Stimulated activated naive CD8-positive, alpha-beta T cell treated with anti-CD3 and anti-CD28 coated beads, Interleukin-15, amount 100 ng/mL, for 72 hours (primary cell): ENCODE results near the gene SRXN1.

ENCODE experiments used
- ATAC-seq: fragments of 150-1000 bp; cut with Tn5 transposase; 2 replicates; pipeline ENCODE4 v1.10.0; 2021; ENCODE audit warnings: mild to moderate bottlenecking, moderate library complexity
- DNase-seq, 2 donors: peaks; one replicate each; pipeline ENCODE4 v3.0.0; 2021 to 2022
- H3K27ac Mint-ChIP-seq, 2 donors: one replicate each; pipeline ENCODE4 v1.8.0; 2022; ENCODE audit warnings: mild to moderate bottlenecking in 2 of 2, mixed read lengths in 2 of 2, moderate library complexity in 2 of 2
- H3K27me3 Mint-ChIP-seq: one replicate; pipeline ENCODE4 v1.8.0; 2022; ENCODE audit warnings: mixed read lengths
- H3K4me1 Mint-ChIP-seq: one replicate; pipeline ENCODE4 v1.8.0; 2022; ENCODE audit warnings: mild to moderate bottlenecking, mixed read lengths
- H3K4me3 Mint-ChIP-seq, 2 donors: one replicate each; pipeline ENCODE4 v1.8.0; 2022; ENCODE audit warnings: mild to moderate bottlenecking in 2 of 2, mixed read lengths in 2 of 2, moderate library complexity in 1 of 2
- H3K9me3 Mint-ChIP-seq, 2 donors: one replicate each; pipeline ENCODE4 v1.8.0; 2022; ENCODE audit warnings: mixed read lengths in 2 of 2

The SRXN1 gene

GRCh38 chr20:635028-635892, 17.7 kb downstream of the SRXN1 start:
- Mint-ChIP-seq H3K9me3 (no peaks in the 10 kb centered on the region), H3K4me3 (no peak overlapping the region), H3K27ac (no peak overlapping the region), H3K4me1 (no peaks in the 10 kb centered on the region), H3K27me3 (peaks cover 8% of the 10 kb centered on the region)
- DNase-seq (no peak), ATAC-seq (no peak)

GRCh38 chr20:634148-634925, 18.7 kb downstream of the SRXN1 start:
- H3K27me3 Mint-ChIP-seq: peaks cover 8% of the 10 kb centered on the region
- no peak for DNase-seq
- no peak overlapping the region for H3K27ac Mint-ChIP-seq
- H3K4me1 Mint-ChIP-seq: no peaks in the 10 kb centered on the region
- no peaks in the 10 kb centered on the region for H3K9me3 Mint-ChIP-seq
- H3K4me3 Mint-ChIP-seq: no peak overlapping the region
- ATAC-seq: no peak

GRCh38 chr20:631101-631500, 21.9 kb downstream of the SRXN1 start:
- DNase-seq (no peak), ATAC-seq (no peak)
- Mint-ChIP-seq H3K4me1 (no peaks in the 10 kb centered on the region), H3K4me3 (no peak overlapping the region), H3K9me3 (no peaks in the 10 kb centered on the region), H3K27me3 (no peaks in the 10 kb centered on the region), H3K27ac (no peak overlapping the region)

- Mint-ChIP-seq H3K27ac (no peak overlapping the region), H3K4me3 (no peak overlapping the region), H3K9me3 (no peaks in the 10 kb centered on the region), H3K27me3 (peaks cover 18% of the 10 kb centered on the region), H3K4me1 (no peaks in the 10 kb centered on the region)
- DNase-seq (no peak), ATAC-seq (no peak)
Observed at GRCh38 chr20:626579-626978, 26.4 kb downstream of the SRXN1 start.

GRCh38 chr20:625360-625932, 27.6 kb downstream of the SRXN1 start:
- no peak overlapping the region for H3K4me3 Mint-ChIP-seq
- H3K27me3 Mint-ChIP-seq: peaks cover 30% of the 10 kb centered on the region
- no peaks in the 10 kb centered on the region for H3K9me3 Mint-ChIP-seq
- DNase-seq (no peak), ATAC-seq (no peak)
- H3K4me1 Mint-ChIP-seq: no peaks in the 10 kb centered on the region
- no peak overlapping the region for H3K27ac Mint-ChIP-seq

- H3K27ac Mint-ChIP-seq: no peak overlapping the region
- peaks cover 43% of the 10 kb centered on the region for H3K27me3 Mint-ChIP-seq
- no peak overlapping the region for H3K4me3 Mint-ChIP-seq
- no peaks in the 10 kb centered on the region for H3K9me3 Mint-ChIP-seq
- DNase-seq (no peak), ATAC-seq (no peak)
- H3K4me1 Mint-ChIP-seq: no peaks in the 10 kb centered on the region
Observed at GRCh38 chr20:623704-624103, 29.3 kb downstream of the SRXN1 start.

GRCh38 chr20:623021-623420, 30.0 kb downstream of the SRXN1 start:
- Mint-ChIP-seq H3K27me3 (peaks cover 50% of the 10 kb centered on the region), H3K4me1 (no peaks in the 10 kb centered on the region), H3K4me3 (no peak overlapping the region), H3K27ac (no peak overlapping the region), H3K9me3 (peaks cover 2 to 4% of the 10 kb centered on the region in 2 donors)
- DNase-seq (no peak), ATAC-seq (no peak)

GRCh38 chr20:622161-622560, 30.8 kb downstream of the SRXN1 start:
- Mint-ChIP-seq H3K27ac (no peak overlapping the region), H3K4me3 (no peak overlapping the region), H3K27me3 (peaks cover 58% of the 10 kb centered on the region), H3K9me3 (peaks cover 6 to 12% of the 10 kb centered on the region in 2 donors), H3K4me1 (no peaks in the 10 kb centered on the region)
- no peak for ATAC-seq
- no peak for DNase-seq

GRCh38 chr20:621125-621756, 31.8 kb downstream of the SRXN1 start:
- H3K27me3 Mint-ChIP-seq: peaks cover 60% of the 10 kb centered on the region

GRCh38 chr20:620246-620645, 32.8 kb downstream of the SRXN1 start:
- DNase-seq: no peak
- Mint-ChIP-seq H3K4me3 (no peak overlapping the region), H3K4me1 (no peaks in the 10 kb centered on the region), H3K27me3 (peaks cover 60% of the 10 kb centered on the region), H3K27ac (no peak overlapping the region), H3K9me3 (peaks cover 6 to 13% of the 10 kb centered on the region in 2 donors)
- no peak for ATAC-seq

More at GRCh38 chr20:621125-621756, 31.8 kb downstream of the SRXN1 start:
- H3K27ac Mint-ChIP-seq: no peak overlapping the region
- H3K4me1 Mint-ChIP-seq: no peaks in the 10 kb centered on the region
- no peak for ATAC-seq
- no peak overlapping the region for H3K4me3 Mint-ChIP-seq
- DNase-seq: no peak
- peaks cover 6 to 13% of the 10 kb centered on the region in 2 donors for H3K9me3 Mint-ChIP-seq

- ATAC-seq (no peak), DNase-seq (no peak)
- Mint-ChIP-seq H3K27me3 (peaks cover 63% of the 10 kb centered on the region), H3K9me3 (peaks cover 6 to 13% of the 10 kb centered on the region in 2 donors), H3K4me3 (no peak overlapping the region), H3K27ac (no peak overlapping the region), H3K4me1 (no peaks in the 10 kb centered on the region)
Observed at GRCh38 chr20:618980-619379, 34.0 kb downstream of the SRXN1 start.

- Mint-ChIP-seq H3K9me3 (peaks cover 6 to 13% of the 10 kb centered on the region in 2 donors), H3K4me3 (no peak overlapping the region), H3K27me3 (peaks cover 67% of the 10 kb centered on the region), H3K27ac (no peak overlapping the region), H3K4me1 (no peaks in the 10 kb centered on the region)
- no peak for DNase-seq
- no peak for ATAC-seq
Observed at GRCh38 chr20:617934-618690, 34.9 kb downstream of the SRXN1 start.

- Mint-ChIP-seq H3K27me3 (peaks cover 68% of the 10 kb centered on the region), H3K4me3 (no peak overlapping the region), H3K9me3 (peaks cover 6 to 13% of the 10 kb centered on the region in 2 donors), H3K4me1 (peaks cover 9% of the 10 kb centered on the region), H3K27ac (no peak overlapping the region)
- ATAC-seq (no peak), DNase-seq (no peak)
Observed at GRCh38 chr20:615514-615913, 37.5 kb downstream of the SRXN1 start.

GRCh38 chr20:611843-612185, 41.2 kb downstream of the SRXN1 start:
- no peak for DNase-seq
- no peak overlapping the region for H3K4me3 Mint-ChIP-seq
- no peaks in the 10 kb centered on the region for H3K9me3 Mint-ChIP-seq

More at GRCh38 chr20:611843-612185, 41.2 kb downstream of the SRXN1 start:
- H3K27ac Mint-ChIP-seq: no peak overlapping the region
- no peak for ATAC-seq
- peaks cover 15% of the 10 kb centered on the region for H3K4me1 Mint-ChIP-seq
- H3K27me3 Mint-ChIP-seq: peaks cover 65% of the 10 kb centered on the region
